T-helper 1 cell treated with Interleukin-12 subunit alpha and Interleukin-12 subunit beta and Interleukin-4 antibody, amounts not matched to agents 30 ng/mL and 1 ng/mL, for 36 hours (primary cell): Measurements from ENCODE around the gene SMURF1. TPM values are rescaled to one million over a fixed set of nuclear protein-coding genes. Genes with fewer than 3 reads are reported as not detected.

Experiments
- intact Hi-C: fragments of 100-400 bp; cut with micrococcal nuclease; formaldehyde crosslinking; loops from one replicate; pipeline ENCODE4 v1.15.1; 2024
- total RNA-seq: library from RNA; stranded (reverse); gene quantifications from 2 replicates; pipeline ENCODE4 v1.2.3, GENCODE V29; 2022

SMURF1 gene
- total RNA-seq, 1 donor from 2014 or later = 18.9 TPM

- intact Hi-C loops = no loop called here
Observed at GRCh38 chr7:99008181-99008631, 135.7 kb downstream of the SMURF1 start.

GRCh38 chr7:99006739-99007424 is 137.0 kb downstream of the SMURF1 start:
- intact Hi-C loops = no loop called here

DNA sequence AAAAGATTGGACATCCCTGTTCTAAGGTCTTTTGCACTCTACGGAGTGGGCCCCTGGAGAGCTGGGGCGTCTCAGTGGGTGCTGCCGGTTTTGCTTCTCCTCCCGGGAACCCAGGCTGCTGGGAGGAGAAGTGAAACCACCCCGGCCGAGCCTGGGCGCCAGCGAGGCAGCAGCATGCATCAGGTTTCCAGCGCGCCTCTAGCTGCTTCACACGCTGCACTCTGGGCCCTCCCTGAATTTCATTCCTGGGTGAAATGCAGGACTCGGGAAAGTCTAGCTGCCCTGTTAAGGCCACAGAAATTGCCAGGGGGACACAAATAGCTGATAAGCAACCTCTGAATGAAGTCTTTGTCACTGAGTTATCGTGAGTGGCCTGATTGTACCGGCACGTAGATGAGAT is 138.1 kb downstream of the SMURF1 start:
- intact Hi-C loops = no loop called here

GRCh38 chr7:99004781-99005500 is 139.0 kb downstream of the SMURF1 start:
- intact Hi-C loops = no loop called here

GRCh38 chr7:99004216-99004615 is 139.7 kb downstream of the SMURF1 start:
- intact Hi-C loops = no loop called here

GRCh38 chr7:99003419-99003818 is 140.5 kb downstream of the SMURF1 start:
- intact Hi-C loops = no loop called here

- intact Hi-C loops = no loop called here
Observed at GRCh38 chr7:99002827-99003212, 141.1 kb downstream of the SMURF1 start.

DNA sequence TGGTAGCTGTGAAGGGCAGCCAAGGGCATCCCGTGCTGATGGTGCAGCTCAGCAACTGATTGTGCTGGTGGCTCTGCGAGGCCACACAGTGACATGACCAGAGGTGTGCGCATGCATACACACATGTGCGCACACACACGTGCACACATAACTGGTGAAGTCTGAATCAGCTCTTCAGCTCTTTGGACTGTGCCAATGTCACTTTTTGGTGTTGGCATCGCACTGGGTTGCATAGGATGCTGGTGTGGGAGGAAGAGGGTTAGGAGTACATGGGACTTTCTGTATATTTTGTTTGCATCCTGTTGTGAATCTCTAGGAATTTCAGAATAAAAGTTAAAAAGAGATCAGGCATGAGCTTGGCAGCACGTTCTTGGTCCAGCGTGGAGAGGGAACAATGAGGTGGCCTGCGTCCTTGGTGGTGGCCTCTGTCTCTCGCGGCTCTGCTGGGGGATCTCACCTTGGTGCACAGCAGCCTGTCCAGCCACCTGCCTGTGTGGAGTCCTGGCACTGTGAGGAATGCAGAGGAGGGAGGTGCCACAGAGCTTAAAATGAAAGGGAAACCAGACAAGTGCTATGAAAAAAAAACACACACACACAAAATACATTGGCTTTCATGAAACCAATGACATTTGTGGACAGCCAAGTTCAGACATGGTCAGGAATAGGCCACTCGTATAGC is 141.6 kb downstream of the SMURF1 start:
- intact Hi-C loops = no loop called here

DNA sequence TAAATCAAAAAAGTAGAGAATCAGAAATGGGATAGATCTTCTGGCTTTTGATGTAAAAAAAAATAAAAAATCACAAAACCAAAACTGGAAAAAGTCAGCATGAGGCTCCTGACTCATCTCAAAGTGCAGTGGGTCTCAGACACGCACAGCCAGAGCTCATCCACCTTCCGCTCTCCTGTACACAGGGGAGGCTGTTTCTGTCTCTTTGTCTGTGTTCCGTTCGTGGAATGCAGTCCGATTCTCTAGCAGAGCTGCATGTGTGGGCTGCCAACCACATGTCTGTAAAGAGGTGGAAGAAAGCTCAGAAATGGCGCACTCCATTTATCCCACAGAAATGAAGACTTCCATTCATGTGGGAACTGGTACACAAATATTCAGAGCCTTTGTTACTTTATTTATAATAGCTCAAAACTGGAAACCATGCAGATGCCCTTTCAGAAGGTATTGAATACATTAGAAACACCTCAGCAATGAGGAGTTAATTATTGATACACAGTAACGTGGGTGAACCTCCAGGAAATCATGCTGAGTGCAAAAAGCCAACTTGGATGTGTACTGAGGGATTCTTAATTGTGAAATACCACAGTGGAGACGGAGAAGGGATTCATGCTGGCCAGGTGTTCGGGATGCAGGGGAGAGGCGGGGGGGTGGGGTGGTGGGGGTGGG is 142.3 kb downstream of the SMURF1 start:
- intact Hi-C loops = no loop called here

DNA sequence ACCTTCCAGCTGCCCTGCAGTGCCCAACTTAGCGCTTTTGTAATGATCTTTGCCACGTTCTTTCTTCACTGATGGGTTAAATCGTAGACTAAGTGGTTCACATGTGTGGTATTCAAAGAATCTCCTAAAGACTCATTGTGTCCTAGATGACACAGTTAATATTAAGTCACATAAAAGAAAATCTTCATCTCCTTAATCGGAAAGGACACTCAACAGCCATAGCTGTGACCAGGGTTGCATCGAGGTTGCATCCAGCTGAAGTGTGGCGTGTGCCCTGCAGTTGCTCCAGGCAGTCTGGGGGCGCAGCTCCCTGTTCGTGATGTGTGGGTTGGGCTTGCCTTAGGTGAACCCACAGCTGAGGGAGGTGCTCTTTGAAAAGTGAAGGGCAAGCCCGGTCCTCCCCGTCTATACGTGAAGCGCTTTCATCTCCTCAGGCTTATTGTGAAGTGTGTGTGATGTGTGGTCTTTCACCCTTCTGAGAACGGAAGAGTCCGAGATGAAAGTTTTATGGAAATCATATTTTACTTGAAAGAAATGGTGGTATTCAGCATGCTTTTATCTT is 142.9 kb downstream of the SMURF1 start:
- intact Hi-C loops = no loop called here

DNA sequence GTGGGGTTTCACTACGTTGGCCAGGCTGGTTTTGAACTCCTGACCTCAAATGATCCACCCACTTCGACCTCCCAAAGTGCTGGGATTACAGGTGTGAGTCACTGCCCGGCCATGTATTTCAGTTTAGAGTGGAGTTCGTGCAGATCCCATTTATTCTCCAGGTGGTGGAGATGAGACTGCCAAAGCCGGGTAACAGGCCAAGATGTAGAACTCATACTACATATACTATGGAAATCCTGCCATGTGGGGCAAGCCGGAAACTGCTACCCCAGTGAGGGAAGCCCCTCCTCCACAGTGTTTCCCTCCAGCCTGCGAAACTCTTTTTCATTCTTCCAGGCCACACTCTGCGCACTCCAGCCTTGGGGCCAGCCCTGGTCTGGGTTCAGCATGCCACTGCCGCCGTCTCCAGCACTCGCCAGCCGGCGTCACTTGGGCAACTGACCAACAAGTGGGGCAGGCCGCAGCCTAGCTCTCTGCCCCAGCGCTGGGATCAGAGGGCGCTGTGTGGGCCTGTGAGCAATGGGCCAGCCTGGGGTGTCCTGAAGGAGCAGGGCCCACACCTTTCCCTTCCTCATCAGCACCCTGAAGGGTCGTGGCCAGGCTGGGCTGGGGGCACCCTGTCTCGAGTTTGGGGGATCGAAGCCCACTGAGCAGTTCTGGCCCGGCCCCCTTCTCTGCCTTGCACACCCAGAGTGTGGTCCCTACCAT is 143.6 kb downstream of the SMURF1 start:
- intact Hi-C loops = no loop called here

DNA sequence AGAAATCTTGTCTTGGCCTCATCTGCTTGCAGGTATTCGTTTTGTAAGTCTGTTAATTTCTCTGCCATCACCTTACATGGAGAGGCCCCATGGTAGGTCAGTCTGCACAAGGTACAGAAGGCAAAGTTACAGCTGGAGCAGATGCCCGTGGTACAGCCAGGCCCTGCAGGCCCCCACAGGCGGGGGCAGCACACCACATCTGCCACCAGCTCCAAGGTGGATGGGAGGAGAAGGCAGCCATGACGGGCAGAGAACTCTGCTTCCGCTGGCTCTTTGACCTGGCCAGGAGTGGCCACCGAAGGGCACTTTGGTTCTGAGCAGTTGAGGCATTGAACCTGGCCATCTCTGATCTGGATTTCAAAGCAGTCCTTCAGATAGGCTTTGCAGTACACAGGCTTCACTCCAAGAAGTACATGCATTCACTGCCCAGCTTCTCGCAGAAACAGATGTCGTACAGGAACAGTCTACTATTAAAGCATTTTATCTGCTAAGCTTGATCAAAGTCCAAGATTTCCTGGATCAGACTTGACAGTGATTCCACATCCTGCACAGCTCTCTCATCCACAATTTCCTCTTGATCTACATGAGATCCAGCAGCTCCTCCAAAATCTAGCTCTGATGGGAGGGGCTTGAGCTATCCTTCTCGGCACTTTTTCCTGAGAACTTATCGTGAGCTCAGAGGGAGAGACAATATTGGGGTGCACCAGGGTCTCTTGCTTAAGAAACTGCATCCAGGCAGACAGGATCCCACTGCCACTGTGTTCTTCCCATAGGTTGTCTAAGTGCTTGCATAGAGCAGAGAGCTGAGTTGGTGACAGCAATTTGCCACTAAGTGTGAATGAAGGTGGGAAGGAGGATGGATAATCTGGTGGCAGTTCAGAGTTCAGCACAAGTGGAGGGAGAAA is 144.8 kb downstream of the SMURF1 start:
- intact Hi-C loops = no loop called here

DNA sequence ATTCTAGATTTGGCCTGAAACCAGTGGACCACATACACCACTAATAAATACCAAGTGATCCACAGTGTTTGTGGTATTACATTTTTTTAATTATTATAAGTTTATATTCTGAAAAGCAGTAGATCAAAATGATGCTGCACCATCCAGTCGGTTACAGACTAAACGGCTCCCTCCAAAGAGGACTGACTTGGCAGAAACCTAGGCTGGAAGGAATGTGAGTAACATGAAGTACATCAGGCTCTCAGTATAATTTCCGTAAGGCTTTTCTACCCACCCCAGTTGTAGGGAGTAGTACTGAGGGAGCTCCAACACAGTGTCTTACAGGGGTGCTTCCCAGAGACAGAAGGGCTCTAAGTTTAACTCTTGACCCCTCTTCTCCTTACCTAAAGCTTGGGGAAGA is 146.1 kb downstream of the SMURF1 start:
- intact Hi-C loops = no loop called here

GRCh38 chr7:98996150-98996552 is 147.8 kb downstream of the SMURF1 start:
- intact Hi-C loops = no loop called here

DNA sequence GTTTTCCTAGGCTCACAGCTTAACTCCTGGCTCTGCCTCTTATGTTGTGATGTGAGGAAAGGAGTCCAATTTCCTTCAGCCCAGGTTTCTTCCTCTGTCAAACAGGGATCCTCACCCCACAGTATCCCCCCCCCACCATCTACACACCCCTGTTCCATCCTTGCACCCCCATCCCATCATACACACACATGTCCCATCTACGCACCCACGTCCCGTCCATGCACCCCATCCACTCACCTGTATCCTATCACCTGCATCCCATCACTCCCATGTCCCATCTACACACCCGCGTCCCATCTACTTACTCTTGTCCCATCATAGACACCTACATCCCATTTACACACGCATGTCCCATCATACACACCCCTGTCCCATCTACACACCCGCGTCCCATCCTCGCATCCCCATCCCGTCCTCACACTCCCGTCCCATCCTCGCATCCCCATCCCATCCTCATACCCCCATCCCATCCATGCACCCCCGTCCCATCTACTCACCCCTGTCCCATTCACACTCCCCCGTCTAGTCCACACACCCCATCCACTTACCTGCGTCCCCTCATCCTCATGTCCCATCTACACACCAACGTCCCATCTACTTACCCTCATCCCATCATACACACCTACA is 148.3 kb downstream of the SMURF1 start:
- intact Hi-C loops = no loop called here

- intact Hi-C loops = no loop called here
Observed at GRCh38 chr7:98995111-98995510, 148.8 kb downstream of the SMURF1 start.

- intact Hi-C loops = no loop called here
Observed at GRCh38 chr7:98994046-98994944, 149.6 kb downstream of the SMURF1 start.
